ENCODE measurements around the gene PRPF38B.

Gene PRPF38B

DNA sequence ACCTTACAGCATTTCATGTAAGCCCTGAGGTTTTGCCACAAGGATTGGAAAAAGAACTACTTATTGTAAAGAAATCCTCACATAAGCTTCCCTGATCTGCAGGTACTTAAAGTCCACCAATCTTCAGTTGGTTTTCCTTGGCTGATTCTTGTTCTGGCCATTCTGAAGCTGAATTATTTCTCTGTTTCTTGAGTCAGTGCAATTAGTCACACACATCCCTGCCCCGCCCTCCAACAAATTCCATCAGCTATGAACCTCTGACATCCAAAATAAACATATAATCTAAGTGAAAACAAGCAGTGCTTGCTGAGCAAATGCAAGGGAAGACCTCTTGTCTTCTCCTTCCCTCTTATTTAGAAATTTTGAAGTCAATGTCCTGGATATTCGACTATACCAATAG is 12.4 kb downstream of the PRPF38B start:
- in situ Hi-C loops (cut with MboI; ENCODE audit: low sequenced_read_pairs, unreplicated experiment) = no loop called here
- no peak for DNase-seq (ENCODE audit: low spot score)
- TF ChIP-seq, protein P1, sequence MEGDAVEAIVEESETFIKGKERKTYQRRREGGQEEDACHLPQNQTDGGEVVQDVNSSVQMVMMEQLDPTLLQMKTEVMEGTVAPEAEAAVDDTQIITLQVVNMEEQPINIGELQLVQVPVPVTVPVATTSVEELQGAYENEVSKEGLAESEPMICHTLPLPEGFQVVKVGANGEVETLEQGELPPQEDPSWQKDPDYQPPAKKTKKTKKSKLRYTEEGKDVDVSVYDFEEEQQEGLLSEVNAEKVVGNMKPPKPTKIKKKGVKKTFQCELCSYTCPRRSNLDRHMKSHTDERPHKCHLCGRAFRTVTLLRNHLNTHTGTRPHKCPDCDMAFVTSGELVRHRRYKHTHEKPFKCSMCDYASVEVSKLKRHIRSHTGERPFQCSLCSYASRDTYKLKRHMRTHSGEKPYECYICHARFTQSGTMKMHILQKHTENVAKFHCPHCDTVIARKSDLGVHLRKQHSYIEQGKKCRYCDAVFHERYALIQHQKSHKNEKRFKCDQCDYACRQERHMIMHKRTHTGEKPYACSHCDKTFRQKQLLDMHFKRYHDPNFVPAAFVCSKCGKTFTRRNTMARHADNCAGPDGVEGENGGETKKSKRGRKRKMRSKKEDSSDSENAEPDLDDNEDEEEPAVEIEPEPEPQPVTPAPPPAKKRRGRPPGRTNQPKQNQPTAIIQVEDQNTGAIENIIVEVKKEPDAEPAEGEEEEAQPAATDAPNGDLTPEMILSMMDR (IDR thresholded peaks at IDR 0.05; ENCODE audit: borderline replicate concordance, control extremely low read depth, extremely low read depth, insufficient read depth, missing control alignments) = no peak

DNA sequence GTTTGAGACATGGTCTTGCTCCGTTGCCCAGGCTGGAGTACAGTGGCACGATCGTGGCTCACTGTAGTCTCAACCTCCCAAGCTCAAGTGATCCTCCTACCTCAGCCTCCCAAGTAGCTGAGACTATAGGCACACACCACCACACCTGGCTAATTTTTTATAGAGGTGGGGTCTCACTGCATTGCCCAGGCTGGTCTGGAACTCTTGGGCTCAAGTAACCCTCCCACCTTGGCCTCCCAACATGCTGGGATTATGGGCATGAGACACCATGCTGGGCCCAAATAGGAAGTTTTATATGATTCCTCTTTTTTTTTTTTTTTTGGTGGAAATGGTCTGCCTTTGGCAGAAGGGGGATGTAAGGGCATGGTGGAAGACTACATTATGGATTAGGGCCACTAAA is 14.5 kb downstream of the PRPF38B start:
- no peak for DNase-seq (ENCODE audit: low spot score)
- TF ChIP-seq, protein P1 (IDR thresholded peaks at IDR 0.05; ENCODE audit: borderline replicate concordance, control extremely low read depth, extremely low read depth, insufficient read depth, missing control alignments) = no peak
- in situ Hi-C loops (cut with MboI; ENCODE audit: low sequenced_read_pairs, unreplicated experiment) = no loop called here

DNA sequence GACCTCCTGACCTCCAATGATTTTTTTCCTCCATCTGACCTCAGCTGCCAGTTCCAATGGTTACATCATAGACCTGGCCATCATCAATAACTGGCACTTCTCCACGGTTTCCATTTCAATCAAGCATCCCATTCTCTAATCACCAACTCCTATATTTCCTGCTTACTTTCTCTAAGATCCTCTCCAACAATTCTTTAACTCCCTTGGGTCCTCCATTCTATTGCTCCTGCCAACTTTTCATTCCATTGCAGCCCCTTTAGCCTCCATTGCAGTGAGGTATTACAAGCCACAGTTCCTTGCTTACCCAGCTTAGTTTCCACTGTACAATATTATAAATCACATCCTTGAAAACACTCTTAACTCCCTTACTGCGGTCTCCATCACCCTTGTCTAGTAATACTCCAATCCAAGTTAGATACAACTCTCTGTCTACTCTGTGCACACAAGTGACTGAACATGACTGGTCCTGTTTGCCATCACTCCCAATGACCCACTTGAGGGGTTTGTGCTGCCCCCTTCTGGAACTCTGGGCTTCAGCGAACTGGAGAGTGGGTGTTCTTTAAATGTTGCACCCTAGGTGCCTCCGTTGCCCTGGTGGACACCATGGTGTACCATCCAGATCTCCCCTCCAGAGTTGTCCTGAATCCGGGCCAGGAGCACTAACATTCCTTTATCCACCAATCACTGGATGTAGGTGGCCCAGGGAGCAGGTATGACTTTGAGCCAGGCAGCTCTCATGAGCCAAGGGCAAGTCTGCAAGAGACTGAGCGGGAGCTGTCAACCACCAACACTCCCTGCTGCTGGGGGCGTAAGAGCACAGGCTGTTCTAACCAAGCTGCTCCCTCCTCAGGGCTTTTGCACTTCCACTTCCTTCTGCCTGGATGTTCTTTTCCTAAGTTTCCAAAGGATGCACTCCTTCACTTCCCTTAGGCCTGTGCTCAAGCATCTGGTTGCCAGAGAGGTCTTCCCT is 16.9 kb downstream of the PRPF38B start:
- TF ChIP-seq, protein P1 (IDR thresholded peaks at IDR 0.05; ENCODE audit: borderline replicate concordance, control extremely low read depth, extremely low read depth, insufficient read depth, missing control alignments) = peak; percentile 15
- peak; percentile 24 for DNase-seq (ENCODE audit: low spot score)
- in situ Hi-C loops (cut with MboI; ENCODE audit: low sequenced_read_pairs, unreplicated experiment) = no loop called here

DNA sequence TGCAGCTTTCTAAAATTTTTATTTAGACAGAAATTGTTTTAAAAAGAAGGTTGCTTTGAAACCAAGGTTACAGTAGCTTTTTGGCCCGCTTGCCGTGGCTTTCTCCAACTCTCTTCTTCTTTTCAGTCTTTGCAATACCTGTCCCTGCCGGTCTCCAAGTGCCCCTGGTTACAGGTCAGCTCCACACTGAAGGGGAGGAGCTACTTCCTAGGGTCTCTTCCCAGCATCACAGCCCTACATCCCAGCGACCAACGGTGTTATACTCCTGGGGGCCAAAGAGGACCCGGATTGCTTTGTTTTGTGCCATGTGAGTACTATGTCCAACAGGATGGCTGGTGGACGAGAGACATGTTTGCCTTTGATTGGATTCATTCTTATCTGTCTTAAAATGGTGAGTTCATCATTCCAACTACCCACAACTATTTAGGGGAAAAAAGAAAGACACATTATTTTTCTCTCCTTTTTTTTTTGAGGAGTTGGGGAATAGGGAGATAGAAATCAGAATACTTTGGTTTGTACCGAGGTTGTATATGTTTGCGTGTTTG is 20.6 kb downstream of the PRPF38B start, which contains the start of gene FNDC7:
FNDC7 (plus strand) TSS at position 303 of the 545 bp plus-strand sequence; CDS start at position 329, 26 bp downstream.
- TF ChIP-seq, protein P1 (IDR thresholded peaks at IDR 0.05; ENCODE audit: borderline replicate concordance, control extremely low read depth, extremely low read depth, insufficient read depth, missing control alignments) = no peak
- in situ Hi-C loops (cut with MboI; ENCODE audit: low sequenced_read_pairs, unreplicated experiment) = no loop called here
- DNase-seq (ENCODE audit: low spot score) = no peak

DNA sequence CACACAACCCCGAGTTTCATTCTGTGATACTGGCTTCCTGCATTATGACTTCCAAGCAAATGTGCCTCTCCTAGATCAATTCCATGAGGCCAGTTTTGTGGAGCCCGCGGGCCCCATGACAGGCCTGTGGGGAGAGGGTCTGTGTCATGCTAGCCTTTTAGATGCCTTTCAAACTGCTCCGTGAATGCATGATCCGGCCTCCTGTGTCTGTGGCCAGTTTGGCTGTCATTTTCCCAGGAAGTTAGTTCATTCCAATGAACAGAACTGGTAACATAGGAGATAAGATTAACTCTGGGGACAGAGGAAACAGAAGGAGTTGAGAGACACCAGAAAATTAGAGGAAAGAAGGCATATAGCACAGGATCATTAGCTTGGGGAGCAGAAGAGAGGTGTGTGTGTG is 23.8 kb downstream of the PRPF38B start:
- in situ Hi-C loops (cut with MboI; ENCODE audit: low sequenced_read_pairs, unreplicated experiment) = no loop called here
- TF ChIP-seq, protein P1 (IDR thresholded peaks at IDR 0.05; ENCODE audit: borderline replicate concordance, control extremely low read depth, extremely low read depth, insufficient read depth, missing control alignments) = no peak
- DNase-seq (ENCODE audit: low spot score) = no peak

DNA sequence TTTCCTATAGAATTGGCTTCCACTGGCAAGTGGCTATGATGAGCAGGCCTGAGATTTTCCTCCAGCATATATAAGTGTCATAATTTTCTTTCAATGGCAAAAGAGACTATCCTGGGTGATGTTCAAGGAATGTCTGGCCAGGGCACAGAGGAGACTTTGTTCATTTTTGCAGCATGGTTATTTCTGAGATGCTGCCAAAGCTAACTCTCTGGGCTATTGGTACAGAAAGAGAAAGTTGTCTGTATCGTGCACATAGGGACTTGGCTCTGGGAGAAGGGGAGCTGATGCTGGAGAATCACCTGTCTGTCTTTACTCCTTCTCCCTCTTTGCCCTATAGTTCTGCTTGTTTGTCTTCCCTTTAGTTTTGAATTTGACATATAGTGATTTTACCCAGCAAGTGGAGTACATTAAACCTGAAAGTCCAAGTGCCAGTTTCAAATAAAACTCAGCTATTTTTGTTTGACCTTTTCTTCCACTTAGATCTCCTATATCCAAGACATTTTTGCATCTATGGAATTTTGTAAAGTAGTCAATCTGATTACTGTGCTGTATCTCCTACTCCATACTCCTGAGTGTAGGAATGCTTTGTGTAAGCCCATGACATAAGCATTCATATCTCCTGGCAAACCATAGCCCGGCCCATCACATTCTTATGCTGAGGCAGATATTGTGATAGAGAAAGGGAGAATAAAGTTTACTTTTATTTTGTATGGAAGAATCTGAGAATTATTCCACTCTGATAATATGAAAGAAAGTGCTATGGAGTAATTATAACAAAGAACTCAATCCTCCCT is 24.5 kb downstream of the PRPF38B start:
- no peak for DNase-seq (ENCODE audit: low spot score)
- TF ChIP-seq, protein P1 (IDR thresholded peaks at IDR 0.05; ENCODE audit: borderline replicate concordance, control extremely low read depth, extremely low read depth, insufficient read depth, missing control alignments) = no peak
- in situ Hi-C loops (cut with MboI; ENCODE audit: low sequenced_read_pairs, unreplicated experiment) = no loop called here

All from GM13976 (cell line).